ENCODE data around the gene INPP5F. TPM values are rescaled to one million over a fixed set of nuclear protein-coding genes. Genes with fewer than 3 reads are reported as not detected.

INPP5F gene
- total and polyA plus RNA-seq, 2 experiments from 2014 or later: 41.4 to 86.0 TPM

- H3K4me3 ChIP-seq: no peak overlapping the region
- no peaks in the 10 kb centered on the region for H3K4me1 ChIP-seq (ENCODE audit: insufficient read depth)
- 0 out of 2 replicates have a peak, but pooled peaks cover 3% of the 10 kb centered on the region for H4K20me1 ChIP-seq (replicated peaks; ENCODE audit: insufficient read depth)
- no peaks in the 10 kb centered on the region for H3K9me2 ChIP-seq (ENCODE audit: insufficient read depth)
- DNase-seq (ENCODE audit: low spot score) (no peak), ATAC-seq (no peak)
- no peak overlapping the region for H3K27ac Mint-ChIP-seq
- no peaks in the 10 kb centered on the region for H3K36me3 ChIP-seq (ENCODE audit: insufficient read depth)
- H3F3A ChIP-seq (replicated peaks; ENCODE audit: low read depth): no peaks in the 10 kb centered on the region
- peaks cover 4% of the 10 kb centered on the region for H3K27me3 Mint-ChIP-seq (ENCODE audit: insufficient read depth, low read depth, poor library complexity)
- H3K9me3 Mint-ChIP-seq: peaks cover 4% of the 10 kb centered on the region; the same call in 2 of the 3 replicates
- H3K79me2 ChIP-seq (replicated peaks; ENCODE audit: insufficient read depth): no peaks in the 10 kb centered on the region
- TF ChIP-seq STAT1 (IDR thresholded peaks at IDR 0.05; ENCODE audit: unreplicated experiment) (no peak), EZH2phosphoT487 (IDR thresholded peaks at IDR 0.05; ENCODE audit: unreplicated experiment) (no peak), CREB1 (CRISPR knock-in tag; IDR thresholded peaks at IDR 0.05; ENCODE audit: low read depth) (no peak), POLR2AphosphoS5 (IDR thresholded peaks at IDR 0.05; ENCODE audit: low read depth) (no peak), REST (IDR thresholded peaks at IDR 0.05; ENCODE audit: unreplicated experiment) (no peak), CTCF (conservative IDR thresholded peaks at IDR 0.05; ENCODE audit: low read depth in 2 of 2) (no peak), ZNF331 (CRISPR knock-in tag; IDR thresholded peaks at IDR 0.05; ENCODE audit: low read depth) (no peak), ZNF462 (CRISPR knock-in tag; IDR thresholded peaks at IDR 0.05) (no peak), NANOG (IDR thresholded peaks at IDR 0.05; ENCODE audit: borderline replicate concordance) (no peak), EZH2 (IDR thresholded peaks at IDR 0.05; ENCODE audit: low read depth, unreplicated experiment) (no peak), JUNB (IDR thresholded peaks at IDR 0.05; ENCODE audit: unreplicated experiment) (no peak), ETS1 (IDR thresholded peaks at IDR 0.05) (no peak), ZNF114 (CRISPR knock-in tag; IDR thresholded peaks at IDR 0.05) (no peak)
- no peak overlapping the region for H3K4me3 Mint-ChIP-seq
- H3K36me3 Mint-ChIP-seq (ENCODE audit: low read depth): peaks cover 4% of the 10 kb centered on the region; the same call in 2 of the 3 replicates
- H3K27ac ChIP-seq (ENCODE audit: low read depth): no peak overlapping the region; the same call in 1 of the 2 replicates
- H3K4me2 ChIP-seq: no peak overlapping the region
- peaks cover 18% of the 10 kb centered on the region for H3K4me1 Mint-ChIP-seq
- no peak overlapping the region for H2AFZ ChIP-seq
- H3K27me3 ChIP-seq (ENCODE audit: insufficient read depth): no peaks in the 10 kb centered on the region
Observed at GRCh38 chr10:119754085-119754484, 28.2 kb downstream of the INPP5F start.
